Activated CD8-positive, alpha-beta memory T cell treated with anti-CD3 and anti-CD28 coated beads for 4 hours (primary cell): ENCODE data around the gene MAST2.
"Not testable (repeated sequence)": the region's sequence is repeated elsewhere in the genome, so short reads cannot be mapped to it uniquely, and the experiment has no call there.

Experiments
- DNase-seq, 2 donors: peaks; one replicate each; pipeline ENCODE4 v3.0.0-alpha.2; 2020; ENCODE audit warnings: low read depth in 2 of 2

MAST2 gene

GRCh38 chr1:45857755-45858492 is 54.5 kb downstream of the MAST2 start:
- not testable (repeated sequence) for DNase-seq

- no peak for DNase-seq
These were observed 55.8 kb downstream of the MAST2 start for GRCh38 chr1:45859221-45859620.

- no peak for DNase-seq
These were observed 58.6 kb downstream of the MAST2 start for GRCh38 chr1:45862008-45862407.

GRCh38 chr1:45863218-45863617 is 59.8 kb downstream of the MAST2 start:
- DNase-seq: no peak

GRCh38 chr1:45864167-45865106 is 61.0 kb downstream of the MAST2 start:
- no peak for DNase-seq

GRCh38 chr1:45867697-45868348 is 64.4 kb downstream of the MAST2 start:
- DNase-seq: no peak

- DNase-seq: no peak
These were observed 65.4 kb downstream of the MAST2 start for GRCh38 chr1:45868861-45869260.

- DNase-seq: no peak
These were observed 67.1 kb downstream of the MAST2 start for GRCh38 chr1:45870500-45870899.

- DNase-seq: not testable (repeated sequence)
These were observed 68.9 kb downstream of the MAST2 start for GRCh38 chr1:45872173-45872801.

- DNase-seq: no peak
These were observed 72.7 kb downstream of the MAST2 start for GRCh38 chr1:45876000-45876617.

GRCh38 chr1:45877264-45877663 is 73.9 kb downstream of the MAST2 start:
- DNase-seq: no peak

- no peak for DNase-seq
These were observed 76.6 kb downstream of the MAST2 start for GRCh38 chr1:45879885-45880598.

GRCh38 chr1:45880930-45881329 is 77.5 kb downstream of the MAST2 start:
- no peak for DNase-seq

- DNase-seq: no peak
These were observed 80.2 kb downstream of the MAST2 start for GRCh38 chr1:45883658-45884057.

GRCh38 chr1:45884700-45885099 is 81.3 kb downstream of the MAST2 start:
- DNase-seq: no peak

GRCh38 chr1:45886229-45886628 is 82.8 kb downstream of the MAST2 start:
- DNase-seq: no peak

- no peak for DNase-seq
These were observed 83.9 kb downstream of the MAST2 start for GRCh38 chr1:45887156-45887842.

- no peak for DNase-seq
These were observed 86.7 kb downstream of the MAST2 start for GRCh38 chr1:45890078-45890477.

- no peak for DNase-seq
These were observed 87.7 kb downstream of the MAST2 start for GRCh38 chr1:45891087-45891486.
